HG02885 (cell line): ENCODE results near the gene IL1B.

Experiments
- ATAC-seq: cut with Tn5 transposase; IDR thresholded peaks from one replicate; pipeline ENCODE4 v1.9.1; 2021; ENCODE audit warnings: mild to moderate bottlenecking; ENCODE audit not compliant: unreplicated experiment, poor library complexity

IL1B gene

DNA sequence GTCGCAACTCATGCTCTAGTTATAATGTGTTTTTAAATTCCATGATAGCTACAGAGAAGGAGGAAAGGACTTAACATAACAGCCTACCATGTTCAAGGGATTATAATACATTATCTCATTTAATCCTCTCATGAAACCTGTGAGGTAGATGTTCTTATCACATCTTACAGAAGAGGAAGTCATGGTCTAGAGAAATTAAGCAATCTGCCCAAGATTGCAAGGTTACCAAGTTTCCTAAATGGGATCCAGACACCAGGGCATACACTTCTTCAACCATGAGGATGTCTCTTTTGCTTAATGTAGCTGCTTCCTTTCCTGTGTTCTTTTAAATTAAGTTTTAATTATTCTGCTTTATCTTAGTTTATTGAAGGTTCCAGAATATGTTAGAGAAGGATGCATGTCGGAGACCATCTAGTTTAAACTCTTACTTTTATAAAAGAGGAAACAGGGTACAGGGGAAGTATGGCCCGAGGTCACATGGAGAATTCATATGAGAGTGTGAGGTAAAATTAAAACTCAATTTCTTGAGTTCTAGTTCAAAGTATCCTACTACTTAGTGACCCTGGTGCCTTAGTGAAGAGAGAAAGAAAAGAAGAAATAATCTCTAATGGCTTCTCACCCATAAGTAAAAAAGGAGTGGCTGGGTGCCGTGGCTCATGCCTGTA lies 48.7 kb downstream of the IL1B start:
- no peak for ATAC-seq

DNA sequence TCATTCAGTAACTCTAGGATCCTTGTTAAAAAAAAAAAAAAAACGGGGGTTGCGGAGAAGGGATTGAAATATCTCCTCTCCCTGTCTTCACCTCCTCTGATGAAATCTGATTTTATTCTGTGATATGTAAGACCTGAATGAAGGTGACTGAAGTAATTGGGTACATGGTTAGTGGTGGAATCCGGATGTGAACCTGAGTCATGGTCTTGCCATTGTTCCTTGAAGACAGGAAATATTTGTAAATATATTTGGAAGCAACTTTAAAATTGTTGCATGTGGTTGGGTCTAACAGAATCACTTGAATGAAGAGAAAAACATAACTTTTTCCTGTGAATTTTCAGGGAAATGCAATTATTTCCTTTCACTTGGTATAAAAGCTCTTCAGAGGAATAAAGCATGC lies 49.3 kb downstream of the IL1B start:
- no peak for ATAC-seq

DNA sequence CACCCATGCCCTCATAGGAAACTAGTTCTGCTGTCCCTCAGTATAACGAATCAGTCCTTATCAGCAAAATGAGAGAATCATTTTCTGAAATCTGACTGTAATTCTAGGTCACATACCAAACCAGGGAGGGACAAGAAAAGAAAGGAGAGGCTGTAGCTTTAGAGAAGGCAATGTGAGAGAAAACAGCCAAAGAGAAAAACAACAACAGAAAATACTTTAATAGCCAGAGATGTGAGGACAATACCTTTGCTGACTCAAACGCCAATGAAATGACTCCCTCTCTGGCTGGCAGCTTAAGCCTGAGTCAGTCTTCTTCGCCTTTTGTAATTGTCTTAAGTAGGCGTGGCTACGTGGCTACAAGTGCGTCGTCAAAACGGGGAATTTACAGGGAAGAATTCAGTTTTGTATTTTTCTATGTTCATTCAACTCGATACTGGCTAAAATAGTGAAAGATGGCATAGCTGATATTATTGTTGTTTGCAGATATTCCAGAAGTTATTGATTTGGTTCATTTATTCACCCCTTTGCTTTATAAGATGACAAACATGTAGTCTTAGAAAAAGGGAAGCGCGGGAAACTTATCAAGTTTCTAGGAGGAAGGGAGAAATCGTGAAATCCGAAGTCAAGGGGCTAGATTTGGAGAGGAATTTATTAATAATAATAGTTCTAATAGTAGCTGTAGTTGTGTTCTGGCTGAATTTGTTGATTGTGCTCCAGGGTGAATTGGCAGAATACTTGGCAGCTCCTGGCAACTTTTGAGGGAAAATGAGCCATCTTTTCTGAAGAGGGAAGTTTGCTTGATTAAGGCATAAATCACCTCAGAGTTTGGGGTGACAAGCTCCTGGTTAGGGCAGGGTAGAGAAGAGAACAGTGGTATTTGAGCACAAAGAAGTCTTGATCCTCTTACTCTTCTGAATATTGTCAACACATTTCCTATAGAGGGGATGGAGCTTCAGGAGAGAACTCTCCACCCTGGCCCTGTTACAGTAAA lies 52.1 kb downstream of the IL1B start, which contains the start of gene IL1A:
Gene IL1A, minus strand, starts transcription at position 295 of the 991 bp plus-strand sequence. CDS start 723 bp downstream, outside the sequence.
- ATAC-seq: no peak

DNA sequence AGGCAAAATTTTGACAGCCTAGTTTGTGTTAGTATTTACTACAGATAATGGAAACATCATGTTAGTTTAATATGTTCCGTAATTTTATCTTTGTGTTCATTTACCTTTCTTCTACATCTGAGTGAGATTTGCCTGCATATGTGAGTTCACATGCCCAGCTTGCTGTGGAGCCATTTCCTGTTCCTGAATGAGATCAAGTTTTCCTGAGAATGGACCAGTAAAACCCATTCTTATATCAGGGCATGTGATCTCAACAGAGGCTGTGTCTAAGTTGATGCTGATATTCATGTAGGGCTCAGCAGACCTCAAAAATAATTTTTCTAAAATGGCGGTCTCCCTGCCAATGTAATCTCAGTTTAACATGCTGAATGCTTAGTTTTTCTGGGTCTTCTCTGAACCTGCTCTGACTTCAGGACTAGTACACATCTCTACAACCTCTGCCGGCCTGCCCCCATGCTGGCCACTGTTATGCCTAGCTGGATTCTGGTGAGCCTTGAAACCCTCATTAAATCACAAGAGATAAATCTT lies 53.3 kb downstream of the IL1B start:
- no peak for ATAC-seq

DNA sequence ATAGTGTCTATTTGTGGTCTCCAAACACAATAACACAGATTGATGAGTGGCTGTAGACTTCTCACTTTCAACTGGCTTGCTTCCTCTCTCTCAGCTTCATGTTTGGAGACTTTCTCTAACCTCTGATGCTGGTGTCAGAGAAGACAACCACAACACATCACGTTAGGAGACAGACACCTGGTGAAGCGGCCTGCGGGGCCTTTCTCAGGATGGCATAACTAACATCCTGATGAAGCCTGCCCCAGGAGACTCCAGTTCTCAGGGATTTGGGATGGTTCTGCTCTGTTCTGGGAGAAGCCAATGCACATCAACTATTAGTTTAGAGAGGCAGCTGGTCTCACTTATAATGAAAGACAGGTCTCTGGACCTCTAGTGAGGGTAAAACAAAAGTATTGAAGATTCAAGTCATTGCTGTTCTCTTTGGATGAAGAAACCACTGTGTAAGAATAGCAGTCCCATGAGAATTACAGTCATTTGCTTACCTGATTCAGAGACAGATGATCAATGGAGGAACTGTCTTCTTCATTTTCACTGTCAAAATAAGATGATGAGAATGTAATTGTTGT lies 54.3 kb downstream of the IL1B start:
- peak; percentile 82 for ATAC-seq
